GM18858 (cell line): ENCODE measurements around the gene CDH13.

Experiments used
- ATAC-seq: cut with Tn5 transposase; IDR thresholded peaks from one replicate; pipeline ENCODE4 v1.9.1; 2021; ENCODE audit not compliant: unreplicated experiment

CDH13 gene

DNA sequence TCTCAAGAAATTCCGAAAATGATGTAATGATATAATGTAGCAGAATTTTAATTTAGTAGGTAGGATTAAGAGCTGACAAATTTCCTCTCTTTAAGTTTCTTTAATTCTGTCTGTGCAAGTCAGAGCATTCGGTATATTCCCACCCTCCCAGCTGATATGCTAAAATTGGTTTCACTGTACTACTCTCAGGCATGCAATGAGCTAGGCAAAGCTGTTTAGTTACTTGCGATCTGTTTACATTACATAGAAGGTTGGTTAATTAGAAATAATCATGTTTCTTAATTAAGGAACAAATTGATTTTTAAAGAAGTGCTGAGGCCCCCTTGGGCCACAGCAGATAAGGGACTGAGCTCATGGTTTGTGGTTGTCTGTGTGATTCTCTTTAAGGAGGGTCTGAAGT lies 748.2 kb downstream of the CDH13 start:
- no peak for ATAC-seq

DNA sequence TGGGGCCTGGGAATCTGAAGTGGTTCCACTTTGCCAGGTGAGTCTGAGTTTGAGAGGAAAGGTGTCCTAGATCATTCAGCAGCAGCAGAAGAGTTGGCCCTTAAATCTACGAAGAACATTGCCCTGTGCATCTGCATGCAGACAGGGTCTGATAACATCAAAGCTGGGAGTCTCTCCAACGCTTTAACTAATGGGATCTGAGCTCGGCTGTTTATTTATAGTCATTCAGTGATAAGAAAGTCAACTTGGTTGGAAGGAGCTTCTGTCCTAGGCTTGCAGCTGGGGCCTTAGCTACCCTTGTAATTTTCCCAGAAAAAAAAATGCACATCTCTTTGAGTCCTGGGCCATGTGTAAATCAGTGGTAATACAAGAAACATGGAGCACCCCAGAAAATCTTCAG lies 763.0 kb downstream of the CDH13 start:
- no peak for ATAC-seq

DNA sequence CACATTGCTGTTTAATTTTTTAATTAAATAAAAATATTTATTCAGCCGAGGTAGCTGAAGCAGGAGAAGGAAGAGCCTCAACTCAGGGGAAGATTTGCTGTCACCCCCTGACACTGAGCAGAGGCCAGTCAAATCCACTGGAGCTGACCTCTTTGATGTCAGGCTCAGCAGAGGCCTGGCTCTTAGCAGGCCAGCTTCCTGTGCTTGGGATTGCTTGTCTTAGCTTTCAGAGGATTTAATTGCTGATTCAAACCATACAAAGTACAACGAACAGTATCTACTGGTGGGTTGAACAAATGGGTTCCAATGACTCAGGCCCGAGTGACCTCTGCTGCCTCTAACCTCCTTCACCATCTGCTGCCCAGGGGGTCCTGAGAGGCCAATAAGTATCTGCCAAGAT lies 764.0 kb downstream of the CDH13 start:
- ATAC-seq, result no peak

DNA sequence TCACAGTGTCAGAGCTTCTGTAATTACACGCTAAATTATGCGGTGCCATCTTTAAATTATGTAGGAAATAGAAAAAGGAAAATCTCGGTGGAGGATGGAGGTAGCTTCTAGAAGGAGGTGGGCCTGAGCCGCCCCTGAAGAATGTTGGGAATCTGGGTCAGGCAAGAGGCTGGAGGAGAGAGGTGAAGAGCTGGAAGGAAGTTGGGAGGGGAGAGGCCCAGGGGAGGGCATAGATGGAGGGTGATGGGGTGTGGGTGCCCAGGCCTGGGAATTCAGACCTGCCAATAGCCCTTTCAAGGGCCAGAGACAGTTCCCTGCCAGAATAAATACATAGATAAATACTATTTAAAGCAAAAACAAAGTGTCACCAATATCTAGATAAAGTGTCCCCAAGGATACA lies 766.0 kb downstream of the CDH13 start:
- ATAC-seq, result no peak

DNA sequence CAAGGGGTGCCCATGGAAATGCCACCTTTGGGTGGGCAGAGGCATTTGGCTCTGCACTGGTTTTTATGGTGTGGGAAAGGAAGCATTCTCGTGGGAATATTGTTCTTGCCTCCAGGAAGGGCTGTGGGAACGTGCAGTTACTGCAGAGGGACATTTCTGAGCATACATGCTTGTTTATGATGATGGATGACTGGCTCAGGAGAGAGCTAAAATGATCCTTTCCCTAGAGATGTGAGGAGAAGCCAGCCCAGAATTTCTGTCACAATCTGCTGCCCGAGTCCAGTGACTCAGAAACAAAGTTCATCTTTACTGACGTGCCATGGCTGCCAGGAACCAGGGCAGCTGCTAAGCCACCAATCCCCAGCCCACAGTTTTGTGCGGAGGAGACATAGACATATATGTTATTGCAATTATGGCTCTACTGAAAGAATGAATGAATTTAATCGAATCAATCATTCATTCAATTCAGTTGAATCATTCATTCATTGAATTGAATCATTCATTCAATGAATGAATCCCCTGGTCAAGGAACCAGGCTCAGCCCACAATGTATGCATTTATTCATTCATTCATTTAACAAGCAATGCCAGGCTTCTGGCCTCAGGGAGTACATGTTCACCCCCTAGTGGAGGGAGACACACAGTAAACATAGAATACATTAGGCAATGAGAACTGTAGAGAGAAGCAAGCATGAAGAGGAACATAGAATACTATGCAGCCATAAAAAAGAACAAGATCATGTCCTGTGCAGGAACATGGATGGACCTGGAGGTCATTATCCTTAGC lies 766.6 kb downstream of the CDH13 start:
- ATAC-seq, result no peak

DNA sequence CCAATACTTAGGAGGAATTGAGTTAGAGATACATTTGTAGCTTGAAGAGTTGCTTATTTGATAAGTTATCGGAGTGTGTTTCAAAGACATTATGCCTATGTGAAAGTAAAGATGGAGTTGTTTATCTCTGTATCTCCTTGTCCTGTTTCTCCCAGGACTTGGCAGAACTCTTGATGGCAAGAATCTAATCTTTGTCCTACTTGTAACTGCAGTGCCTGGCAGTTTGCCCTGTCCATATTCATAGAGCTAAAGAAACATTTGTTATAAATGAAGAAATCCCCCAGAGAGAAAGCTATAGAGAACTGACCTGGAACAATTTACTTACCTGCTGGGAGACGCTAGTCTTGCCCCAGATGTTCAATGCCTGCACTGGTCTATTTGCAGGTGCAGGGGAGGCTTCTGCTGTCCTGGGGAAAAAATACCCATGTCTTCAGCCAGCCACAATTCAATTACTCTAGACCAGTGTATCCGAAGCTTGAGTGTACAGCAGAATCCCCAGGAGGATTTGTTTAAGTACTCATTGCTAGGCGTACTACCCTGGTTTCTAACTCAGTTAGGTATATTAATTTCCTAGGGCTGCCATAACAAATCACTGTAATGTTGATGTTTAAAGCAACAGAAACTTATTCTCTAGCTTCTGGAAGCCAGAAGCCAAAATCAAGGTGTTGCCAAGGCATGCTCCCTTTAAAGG lies 771.0 kb downstream of the CDH13 start:
- no peak for ATAC-seq

DNA sequence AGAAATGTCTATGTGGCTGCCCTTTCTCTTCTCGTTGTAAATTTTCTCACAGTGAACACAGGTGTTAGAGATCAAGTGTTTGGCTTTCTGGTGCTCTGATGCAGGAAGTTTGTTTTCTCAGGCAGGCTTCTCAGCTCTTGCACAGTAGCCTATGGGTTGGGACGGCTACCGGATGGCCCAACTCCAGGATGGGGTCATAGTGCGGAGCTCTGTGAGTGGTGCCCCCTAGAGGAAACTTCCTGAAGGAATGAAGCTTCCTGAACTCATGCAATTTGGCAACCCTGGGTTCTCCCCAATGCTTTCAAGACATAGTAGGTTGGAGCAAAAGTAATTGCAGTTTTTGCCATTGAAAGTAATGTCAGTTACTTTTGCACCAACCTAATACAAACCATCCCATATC lies 773.5 kb downstream of the CDH13 start:
- no peak for ATAC-seq

DNA sequence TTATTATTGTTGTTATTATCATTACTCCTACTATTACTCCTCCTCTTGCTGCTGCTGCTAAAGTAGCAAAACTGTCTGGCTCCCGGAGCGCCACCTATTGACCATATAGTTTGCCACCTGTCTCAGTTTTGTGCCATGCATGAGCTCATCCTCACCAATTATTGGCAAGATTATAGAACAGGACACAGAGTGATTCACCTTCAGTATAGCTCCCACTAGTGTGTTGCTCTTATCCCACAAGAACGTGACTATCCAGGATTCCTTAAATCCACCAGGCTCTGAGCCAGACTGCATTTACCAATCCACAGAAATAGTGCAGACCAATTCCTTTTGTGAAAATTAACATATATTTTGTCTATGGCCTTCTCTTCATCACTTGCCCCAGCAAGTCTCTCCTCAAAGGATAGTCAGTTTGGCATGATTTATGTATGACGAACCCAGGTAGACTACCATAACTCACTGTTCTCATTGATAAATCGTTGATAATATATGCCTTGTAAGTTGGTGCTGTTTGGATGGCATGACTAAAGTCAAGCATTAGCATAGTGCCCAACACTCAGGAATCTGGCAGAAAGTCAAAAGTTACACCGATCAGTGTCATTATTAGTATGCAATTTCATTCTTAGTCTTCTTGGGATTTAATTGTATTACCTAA lies 775.5 kb downstream of the CDH13 start:
- no peak for ATAC-seq

DNA sequence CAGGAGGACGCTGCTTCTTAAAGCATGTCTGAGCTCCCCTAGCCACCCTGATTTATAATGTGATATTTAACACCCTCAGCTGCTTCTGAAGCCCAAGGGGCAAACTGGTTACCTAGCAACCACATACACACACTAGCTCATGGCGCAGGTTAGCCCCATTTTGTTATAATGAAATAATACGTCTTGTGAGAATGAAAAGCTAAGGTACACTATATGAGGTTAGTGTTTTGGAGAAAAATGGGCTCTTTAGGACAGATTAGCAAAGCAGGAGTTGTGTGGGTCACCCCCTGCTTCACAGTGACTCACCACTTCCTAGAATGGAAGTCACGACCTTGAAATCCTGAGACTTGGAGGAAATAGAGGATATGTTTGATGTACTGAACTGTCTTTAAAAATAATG lies 776.2 kb downstream of the CDH13 start:
- no peak for ATAC-seq

DNA sequence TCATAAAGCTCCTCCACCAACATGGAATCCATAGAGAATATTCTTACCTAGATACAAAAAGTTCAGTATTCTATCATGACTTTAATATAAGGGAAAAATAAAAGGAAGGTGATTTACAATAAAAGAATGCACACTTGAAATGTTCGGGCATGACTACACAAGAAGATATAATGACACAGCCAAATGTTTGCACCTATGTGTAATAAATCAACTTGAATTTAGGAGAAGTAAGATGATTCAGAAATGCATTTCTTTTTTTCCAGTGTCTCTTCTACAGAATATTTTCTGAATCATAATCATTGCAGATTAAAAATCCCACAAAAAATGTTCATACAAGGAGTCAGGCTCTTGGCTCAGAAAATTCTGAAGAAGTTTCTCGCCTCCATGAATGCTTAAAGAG lies 777.0 kb downstream of the CDH13 start:
- no peak for ATAC-seq

DNA sequence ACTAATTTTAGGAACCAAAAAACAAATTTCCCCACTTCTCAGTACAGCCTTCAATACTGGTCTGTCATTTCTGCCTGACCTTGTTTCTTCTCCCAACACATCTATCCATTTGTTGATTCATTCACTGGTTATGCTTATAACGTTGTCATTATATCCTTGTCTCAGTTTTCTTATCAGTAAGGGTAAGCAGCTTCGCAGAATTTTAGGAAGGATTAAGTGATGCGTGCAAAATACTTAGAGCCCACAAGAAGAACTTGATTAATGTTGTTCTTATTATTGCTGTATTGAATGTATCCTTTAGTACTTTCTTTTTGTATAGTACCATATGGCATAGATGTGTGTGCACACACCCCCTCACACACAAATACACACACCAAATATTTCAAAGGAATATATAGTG lies 777.5 kb downstream of the CDH13 start:
- ATAC-seq, result no peak

DNA sequence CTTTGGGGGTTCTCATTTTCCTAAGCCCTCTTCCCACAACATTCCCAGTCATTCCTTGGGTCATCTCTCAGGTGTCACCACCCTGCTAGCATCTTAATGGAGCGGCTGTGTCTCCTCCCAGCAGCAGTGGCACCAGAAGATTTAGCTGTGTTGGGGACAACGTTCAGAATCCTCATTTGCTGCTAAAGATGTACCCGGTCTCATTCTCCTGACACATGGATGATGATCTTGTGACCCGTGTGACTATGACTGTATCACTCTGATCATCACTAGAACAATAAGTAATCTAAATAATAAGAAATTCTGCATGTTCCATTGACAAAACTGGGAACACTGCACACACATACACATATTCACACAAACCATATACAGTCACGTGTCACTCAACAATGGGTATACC lies 781.2 kb downstream of the CDH13 start:
- no peak for ATAC-seq

DNA sequence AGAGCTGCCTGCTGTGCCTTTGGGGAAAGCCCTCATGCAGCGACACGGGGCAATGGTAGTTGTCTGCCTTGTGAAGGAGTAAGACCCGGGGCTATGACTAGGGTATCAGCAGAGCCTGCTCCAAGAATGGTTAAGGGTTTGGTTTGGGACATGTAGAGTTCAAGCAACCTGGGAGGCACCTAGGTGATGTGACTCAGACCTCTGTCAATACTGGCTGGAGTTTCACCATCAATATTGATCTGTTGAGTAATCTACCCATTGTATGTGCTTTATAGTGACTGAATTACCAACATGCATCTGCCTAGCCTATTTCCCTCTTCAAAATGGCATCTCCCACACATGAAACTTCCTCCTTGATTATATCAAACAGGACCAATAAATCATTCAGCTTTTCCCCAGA lies 782.6 kb downstream of the CDH13 start:
- no peak for ATAC-seq

DNA sequence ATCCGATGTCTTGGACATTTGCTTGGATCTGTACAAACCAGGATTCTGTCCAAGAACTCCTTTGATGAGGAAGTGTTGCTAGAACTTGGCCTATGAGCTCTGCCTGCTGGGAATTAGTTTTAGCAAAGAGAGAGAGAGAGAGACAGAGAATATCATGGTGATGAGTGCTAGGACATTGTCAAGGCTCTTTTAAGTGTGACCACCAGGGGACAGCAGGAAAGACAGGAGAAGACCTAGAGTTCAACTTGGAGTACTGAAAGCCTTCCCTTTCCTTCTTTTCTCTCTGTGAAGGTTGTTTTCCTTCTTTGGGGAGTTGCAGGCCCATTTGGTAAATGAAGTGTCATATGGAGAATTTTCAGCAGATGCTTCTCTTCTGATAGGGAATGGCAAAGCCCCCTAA lies 791.8 kb downstream of the CDH13 start:
- ATAC-seq, result no peak

DNA sequence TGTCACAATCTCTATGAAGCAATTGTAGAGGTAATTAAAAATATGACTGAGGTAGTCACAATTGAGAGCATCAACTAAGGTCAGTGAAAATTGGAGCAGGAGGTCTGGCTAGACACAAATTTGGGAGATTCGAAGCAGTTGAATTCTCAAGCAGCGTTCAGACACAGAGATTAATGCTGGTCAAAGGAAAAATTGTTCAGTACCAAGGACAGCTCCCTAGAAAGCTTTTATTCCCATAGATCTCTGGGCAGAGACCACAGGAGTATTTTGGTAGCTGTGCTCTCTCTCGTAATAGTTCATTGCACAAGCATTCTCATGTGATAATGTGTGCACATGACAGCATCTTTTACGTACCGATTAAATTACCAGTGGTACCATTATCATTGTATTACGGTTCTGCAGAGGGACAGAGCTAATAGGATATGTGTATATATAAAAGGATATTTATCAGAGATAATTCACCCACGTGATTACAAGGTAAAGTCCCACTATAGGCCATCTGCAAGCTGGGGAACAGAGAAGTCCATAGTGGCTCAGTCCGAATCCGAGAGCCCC lies 793.5 kb downstream of the CDH13 start:
- ATAC-seq, result no peak

DNA sequence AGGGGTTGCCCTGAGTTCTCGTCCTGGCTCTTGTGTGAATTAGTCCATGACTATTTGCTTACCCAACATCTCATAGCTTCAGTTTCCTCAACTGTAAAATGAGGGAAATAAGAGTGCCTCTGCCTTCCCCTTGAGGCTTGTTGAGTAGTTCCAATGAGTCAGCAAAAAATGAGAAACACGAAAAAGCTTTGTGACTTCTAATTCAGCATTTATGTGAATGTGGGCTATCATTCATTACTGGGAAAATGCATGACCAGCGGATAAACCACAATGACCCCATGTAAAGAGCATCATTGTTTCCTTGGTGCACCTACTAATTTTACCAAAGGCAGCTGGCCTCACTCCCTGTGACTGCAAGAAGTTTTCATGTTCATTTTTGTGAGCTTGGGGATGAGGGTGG lies 806.4 kb downstream of the CDH13 start:
- no peak for ATAC-seq

DNA sequence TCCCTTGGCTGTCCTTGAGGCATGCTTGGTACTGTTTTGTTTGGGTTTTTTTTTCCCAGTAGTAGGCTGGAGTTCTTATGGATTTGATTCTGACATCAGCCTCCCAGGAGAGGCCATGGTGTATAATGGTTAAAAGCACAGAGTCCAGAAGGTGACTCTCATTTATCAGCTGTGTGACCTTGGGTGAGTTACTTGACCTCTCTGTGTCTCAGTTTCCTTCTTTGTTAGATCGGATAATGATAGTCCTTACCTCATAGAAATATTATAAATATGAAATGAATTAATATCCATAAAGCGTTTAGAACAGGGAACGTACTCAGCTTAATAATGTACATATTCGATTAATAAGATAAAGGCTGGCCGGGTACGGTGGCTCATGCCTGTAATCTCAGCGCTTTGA lies 810.3 kb downstream of the CDH13 start:
- no peak for ATAC-seq

DNA sequence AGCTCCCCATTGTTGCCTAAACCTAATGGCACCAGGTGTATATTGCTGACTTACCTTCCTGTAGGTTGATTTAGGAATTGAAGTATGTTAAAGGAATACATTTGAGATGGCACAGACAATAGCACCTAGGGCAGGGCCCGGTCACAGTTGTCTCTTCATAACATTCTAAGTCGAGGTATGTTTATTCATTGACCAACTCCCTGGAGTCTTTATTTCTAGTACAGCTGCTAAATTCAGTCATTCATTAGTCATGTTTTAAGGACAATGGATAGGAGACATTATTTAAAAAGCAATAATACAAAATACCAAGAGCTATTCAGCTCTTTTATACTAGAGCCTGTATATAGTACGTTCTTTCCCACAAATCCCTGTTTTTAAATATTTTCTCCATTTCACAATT lies 811.6 kb downstream of the CDH13 start:
- ATAC-seq, result no peak

DNA sequence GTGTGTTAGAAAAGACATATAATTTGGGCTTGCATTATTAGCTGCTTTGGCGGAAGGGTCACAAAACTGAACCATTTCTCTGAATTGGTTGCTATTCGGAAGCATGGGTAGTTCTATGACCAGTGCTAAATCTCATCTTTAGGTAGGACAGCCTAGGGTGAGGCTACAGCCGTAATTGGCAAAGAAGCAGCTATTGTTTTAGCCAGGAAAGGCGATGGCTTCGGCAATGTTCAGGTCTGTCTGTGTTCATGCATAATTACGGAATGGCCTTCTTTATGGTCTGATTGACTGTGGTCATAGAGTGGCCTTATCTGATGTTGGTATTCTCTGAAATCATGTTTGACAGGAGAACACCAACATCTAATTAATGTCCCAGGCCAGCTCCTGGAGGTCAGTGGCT lies 812.6 kb downstream of the CDH13 start:
- ATAC-seq, result no peak

DNA sequence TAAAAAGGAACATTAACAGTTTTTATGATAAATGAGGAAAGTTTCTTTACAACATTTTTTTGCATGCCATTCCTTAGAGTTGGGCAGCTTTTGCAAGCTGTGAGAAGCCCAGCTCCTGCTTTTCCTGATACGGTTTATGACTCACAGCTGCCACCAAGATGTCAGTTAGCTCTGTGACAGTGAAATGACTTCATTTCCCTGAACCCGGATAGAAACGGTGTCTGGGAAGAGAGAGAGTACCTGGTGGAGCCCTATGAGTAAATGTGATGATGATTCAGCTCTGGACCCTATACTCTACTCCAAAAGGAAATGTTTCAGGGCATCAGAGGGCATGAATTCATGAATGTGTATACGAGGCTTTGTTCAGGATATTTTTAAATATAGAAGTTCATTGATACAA lies 814.7 kb downstream of the CDH13 start:
- no peak for ATAC-seq

DNA sequence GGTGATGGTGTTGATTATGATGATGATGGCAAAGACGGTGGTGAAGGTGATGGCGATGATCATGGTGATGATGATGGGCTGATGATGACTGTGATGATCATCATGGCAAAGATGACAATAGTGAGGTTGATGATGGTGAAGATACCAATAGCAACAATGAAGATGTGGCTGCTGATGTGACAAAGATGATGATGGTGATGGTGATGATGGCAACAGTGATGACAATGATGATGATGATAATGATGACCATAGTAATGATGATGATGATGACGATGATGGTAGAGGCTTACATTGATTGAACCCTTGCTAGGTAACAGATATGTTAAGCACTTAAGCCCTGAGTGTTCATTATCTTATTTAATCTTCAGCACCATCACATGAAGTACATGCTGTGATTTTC lies 817.2 kb downstream of the CDH13 start:
- no peak for ATAC-seq

DNA sequence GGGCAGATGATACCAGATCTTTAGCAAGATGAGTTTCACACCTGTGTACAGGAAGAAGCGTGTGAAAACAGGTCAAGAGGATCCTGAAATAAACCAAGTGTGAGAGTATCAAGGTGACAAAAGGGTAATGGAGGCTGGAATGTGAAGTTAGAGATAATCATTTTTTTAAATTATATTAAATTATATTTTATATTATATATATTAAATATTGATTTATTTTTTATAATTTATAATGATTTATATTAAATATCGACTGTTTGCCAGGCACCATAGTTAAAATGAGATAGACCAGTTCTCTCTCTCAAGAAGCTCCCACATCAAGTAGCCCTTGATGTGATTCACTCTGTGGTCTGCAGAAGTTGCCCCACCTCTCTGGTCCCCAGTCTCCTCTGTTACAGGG lies 820.8 kb downstream of the CDH13 start:
- no peak for ATAC-seq
